Measurements from ENCODE around the gene KIDINS220.

- no peak for TF ChIP-seq CTCF (IDR thresholded peaks at IDR 0.05; ENCODE audit: borderline replicate concordance, extremely low read depth, low read length, poor library complexity, severe bottlenecking)
- TF ChIP-seq EZH2 (IDR thresholded peaks at IDR 0.05; ENCODE audit: borderline replicate concordance, low read depth, low read length, severe bottlenecking), result no peak
These were observed 33.0 kb upstream of the KIDINS220 start for GRCh38 chr2:8870441-8870840.
